GM21367 (cell line): Measurements from ENCODE around the gene DIP2C.

Experiments used
- ATAC-seq: cut with Tn5 transposase; IDR thresholded peaks from one replicate; pipeline ENCODE4 v1.9.1; 2021; ENCODE audit not compliant: unreplicated experiment

DIP2C gene

DNA sequence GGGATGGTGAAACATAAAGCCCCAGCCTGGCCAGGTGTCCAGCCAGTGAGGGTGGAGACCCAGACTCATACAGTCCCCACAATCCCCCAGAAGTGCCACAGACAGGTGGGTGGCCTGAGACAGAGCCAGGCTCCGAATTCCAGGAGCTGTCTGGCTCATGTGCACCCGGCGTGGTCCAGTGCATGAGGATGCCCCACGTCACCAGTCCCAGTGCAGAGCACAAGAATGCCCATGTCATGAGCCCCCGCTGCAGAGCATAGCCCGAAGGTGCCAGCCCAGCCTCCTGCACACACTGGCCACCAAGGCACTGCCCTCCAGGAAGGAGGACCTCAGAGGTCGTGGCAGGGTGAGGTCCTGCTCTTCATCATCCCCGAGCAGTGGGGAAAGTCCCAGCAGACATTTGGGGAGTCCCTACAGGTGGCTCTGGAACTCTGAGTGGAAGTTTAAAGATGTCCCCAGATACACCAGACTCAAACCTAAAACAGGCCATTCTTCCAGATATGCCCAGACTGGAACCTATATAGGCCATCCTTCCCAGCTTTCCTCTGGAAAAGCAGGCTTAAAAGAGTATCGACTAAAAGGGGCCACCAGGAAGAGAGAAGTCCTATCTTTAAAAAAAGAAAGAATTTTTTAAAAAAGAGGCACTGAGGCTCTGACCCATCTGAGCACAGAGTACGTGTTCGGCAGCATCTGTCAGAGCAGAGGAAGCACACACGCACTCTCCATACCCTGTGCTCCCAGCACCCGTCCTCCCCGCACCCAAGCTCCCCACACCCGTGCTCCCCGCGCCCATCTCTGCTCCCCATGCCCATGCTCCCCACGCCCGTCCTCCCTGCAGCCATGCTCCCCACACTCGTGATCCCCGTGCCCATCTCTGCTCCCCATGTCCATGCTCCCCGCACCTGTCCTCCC, 11.5 kb downstream of the DIP2C start:
- no peak for ATAC-seq

DNA sequence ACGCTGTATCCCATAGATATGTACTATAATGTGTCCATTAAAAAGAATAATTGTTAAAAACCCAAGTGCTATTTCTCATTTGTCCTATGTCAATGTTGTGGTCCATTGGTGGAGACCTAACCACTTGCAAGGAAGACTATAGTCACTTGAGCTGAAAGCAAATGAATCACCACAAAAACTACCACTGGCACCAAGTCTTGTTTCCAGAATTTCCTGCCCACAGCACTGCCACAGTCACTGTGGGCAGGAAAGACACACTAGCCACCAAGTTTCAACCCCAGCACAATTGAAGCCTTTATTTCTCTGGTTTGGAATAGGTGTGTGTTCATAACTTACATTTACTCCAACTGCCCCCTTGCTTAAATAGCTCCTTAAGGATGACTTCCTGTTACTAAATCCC, 12.4 kb downstream of the DIP2C start:
- ATAC-seq = no peak

DNA sequence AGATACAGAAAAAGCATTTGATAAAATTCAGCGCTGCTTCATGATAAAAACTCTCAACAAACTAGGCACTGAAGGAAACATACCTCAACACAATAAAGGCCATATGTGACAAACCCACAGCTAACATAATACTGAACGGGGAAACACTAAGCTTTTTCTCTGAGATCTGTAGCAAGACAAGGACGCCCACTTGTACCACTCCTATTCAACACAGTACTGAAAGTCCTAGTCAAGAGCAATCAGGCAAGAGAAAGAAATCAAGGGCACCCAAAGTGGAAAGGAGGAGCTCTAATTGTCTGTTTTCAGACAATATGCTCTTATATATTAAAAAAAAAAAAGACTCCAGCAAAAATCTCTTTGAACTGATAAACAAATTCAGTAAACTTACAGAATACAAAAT, 13.3 kb downstream of the DIP2C start:
- no peak for ATAC-seq

DNA sequence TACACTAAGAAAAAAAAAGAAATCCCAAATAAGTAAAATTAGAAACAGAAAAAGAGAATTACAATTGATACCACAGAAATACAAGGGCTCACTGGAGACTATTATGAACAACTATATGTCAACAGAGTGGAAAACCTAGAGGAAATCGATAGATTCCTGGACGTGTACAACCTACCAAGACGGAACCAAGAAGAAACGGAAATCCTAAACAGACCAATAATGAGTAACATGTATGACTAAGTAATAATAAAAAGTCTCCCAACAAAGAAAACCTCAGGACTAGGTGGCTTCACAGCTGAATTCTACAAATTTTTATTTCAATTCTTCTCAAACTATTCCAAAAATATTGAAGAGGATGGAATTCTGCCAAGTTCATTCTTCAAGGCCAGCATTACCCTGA, 13.9 kb downstream of the DIP2C start:
- no peak for ATAC-seq

DNA sequence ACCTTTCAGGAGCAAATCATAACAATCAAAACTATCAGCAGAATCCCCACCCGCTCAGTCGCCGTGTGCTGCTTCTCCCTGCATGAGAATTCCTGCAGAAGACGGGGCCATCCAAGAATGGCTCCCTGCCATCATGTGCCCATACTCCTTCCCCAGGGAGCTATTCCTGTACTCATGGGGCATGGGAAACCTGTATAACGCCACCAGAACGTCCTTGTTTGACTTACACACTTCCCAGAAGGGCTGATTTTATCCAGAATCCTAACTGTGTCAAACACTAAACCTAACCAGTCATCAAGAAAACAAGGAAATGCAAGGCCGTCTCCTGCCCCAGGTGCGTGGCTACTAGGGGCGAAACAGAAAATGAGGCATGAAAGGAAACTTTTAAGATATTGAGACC, 16.0 kb downstream of the DIP2C start:
- no peak for ATAC-seq

DNA sequence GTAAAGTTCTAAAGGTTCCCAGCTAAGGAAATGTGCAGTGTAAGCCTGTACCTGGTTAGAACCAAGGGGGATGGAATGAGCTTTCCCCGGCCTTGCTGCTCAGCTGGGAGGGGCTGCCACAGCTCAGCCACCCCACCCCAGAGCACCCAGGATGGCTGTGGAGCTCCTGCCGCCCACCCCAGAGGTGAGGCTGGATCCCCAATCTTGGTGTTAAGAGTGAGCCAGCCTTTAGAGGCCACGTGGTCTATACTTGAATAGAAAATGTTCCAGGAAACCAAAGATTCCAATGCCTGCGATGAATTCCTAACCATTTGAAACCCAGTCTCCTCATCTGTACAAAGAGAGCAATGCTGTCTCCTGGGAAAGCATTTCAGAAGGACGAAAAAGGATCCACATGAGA, 16.5 kb downstream of the DIP2C start:
- ATAC-seq = no peak

DNA sequence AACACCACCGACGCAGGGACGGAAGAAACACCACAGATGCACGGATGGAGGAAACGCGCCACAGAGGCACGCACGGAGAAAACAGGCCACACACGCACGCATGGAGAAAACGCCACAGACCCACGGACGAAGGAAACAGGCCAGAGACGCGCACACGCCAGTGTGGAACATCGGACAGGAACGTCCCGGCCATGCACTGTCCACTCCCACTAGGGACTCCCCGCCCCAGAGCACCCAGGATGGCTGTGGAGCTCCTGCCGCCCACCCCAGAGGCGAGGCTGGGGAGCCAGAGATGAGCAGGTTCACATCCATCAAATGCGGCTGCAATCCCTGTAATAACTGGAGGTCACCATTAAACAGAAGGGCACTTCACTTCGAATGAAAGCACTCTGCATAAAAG, 17.3 kb downstream of the DIP2C start:
- no peak for ATAC-seq

DNA sequence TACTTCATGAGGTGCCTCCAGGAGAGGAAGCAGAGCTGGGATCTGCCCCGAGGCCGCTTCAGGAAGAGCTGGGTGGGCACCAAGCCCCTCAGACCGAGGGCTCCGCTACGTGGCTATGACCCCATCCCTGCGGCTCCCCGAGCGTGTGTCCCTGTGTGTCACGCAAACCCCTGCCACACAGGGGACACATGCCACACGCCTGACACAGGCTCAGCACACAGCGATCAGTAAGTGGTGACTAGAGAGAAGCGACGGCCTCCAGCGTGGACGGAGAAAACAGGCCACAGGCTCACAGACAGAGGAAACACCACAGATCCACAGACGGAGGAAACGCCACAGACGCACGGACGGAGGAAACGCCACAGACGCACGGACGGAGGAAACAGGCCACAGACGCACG, 18.5 kb downstream of the DIP2C start:
- no peak for ATAC-seq

DNA sequence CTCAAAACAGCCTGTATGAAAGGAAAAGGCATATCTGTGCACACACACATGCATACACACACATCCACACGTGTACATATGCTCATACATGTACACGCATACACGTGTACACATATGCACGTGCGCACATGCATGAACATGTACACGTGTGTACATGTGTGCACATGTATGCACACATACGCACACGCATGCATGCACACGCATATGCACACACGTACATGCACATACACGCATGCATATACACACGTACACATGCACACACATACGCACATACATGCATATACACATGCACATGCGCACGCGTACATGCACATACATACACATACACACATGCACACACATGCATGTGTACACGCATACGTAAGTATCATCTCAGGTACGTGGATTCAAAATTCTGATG, 19.4 kb downstream of the DIP2C start:
- no peak for ATAC-seq

DNA sequence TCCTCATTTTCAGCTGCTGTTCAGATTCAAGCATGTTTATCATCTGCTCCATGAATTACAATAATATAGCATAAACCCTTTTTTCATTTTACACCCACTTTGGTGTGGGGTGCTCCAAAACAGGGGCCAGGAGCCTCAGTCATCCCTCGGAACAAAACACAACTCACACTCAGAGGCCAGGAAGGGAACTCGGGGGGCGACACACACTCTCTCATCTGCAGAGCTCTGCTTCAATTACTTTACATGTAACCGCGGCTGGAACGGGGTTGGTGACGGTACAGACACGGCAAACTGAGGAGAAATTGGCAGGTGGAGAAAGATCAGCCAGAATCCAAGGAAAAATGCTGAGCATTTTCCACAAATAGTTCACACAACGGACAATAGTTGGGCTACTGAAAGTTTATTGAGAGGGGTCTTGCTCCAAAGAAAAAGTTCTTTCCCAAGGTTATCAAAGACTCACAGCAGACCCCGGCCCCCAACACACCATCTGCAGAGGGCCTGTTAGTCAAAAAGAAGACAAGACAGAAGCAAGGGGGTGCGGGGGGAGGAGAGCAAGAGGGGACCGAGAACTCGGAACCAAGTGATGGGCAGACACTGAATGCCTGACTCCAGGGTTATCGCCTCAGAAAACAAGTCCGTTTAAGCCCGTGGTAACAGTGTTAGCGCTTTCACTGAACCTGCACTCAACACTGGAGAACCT, 20.5 kb downstream of the DIP2C start:
- no peak for ATAC-seq

DNA sequence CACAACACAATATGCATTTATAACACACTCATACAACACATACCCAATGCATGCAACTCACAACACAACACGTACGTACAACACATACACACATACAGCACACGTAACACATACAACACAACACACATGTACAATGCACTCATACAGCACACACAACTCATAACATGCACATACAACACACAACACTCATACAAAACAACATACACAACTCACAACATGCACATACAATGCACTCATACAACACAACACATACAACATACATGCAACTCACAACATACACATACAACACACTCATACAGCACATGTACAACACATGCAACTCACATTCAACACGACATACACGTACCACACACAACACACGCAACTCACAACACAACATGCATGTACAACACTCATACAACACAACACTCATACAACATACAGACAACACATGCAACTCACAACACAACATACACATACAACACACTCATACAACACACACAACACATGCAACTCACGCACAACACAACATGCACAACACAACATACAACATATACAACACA, 21.8 kb downstream of the DIP2C start:
- no peak for ATAC-seq

DNA sequence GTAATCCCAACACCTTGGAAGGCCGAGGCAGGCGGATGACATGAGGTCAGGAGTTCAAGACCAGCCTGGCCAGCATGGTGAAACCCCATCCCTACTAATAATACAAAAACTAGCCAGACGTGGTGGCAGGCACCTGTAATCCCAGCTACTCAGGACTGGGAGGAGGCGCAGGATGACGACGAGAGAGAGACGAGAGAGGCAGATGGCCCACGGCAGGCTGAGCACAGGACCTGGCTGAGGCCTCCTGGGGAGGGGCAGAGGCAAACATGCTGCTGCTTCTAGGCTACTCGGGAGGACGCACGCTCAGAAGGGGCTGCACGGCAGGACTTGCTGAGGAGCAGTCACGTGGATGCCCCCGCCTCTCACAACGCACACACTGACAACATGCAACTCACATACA, 22.4 kb downstream of the DIP2C start:
- no peak for ATAC-seq

DNA sequence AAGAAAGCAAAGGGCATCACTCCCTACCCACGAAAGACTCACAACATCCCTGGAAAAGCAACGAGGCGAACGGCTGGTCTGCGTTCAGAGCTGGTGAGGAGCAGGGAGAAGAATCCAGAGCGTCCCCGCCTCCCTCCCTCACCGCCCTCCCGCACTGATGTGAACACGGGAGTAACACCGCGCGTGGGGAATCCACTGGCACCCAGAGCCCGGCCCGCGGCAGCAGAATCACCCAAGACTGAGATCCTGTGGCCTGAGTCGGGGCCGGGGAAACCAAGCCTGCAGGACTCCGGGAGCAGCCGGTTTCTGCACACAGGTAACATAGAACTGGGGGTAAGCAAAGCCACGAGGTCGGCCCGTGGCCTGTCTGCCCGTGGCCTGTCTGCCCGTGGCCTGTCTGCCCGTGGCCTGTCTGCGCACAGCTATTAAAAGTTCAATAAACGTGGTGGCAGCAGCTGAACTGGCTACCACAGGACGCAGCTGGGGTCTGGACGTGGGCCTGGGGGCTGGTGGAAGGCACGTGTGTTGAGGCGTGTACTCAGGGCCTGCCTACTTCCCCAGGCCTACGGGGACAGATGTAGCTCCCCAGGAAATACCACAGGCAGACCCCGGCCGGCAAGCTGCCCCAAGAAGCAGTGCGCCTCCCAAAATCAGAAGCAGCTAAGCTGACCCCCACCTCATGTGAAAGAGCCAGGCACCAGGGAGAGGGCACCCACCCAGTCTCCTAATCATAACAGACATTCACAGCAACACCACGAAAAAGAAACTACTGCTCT, 23.0 kb downstream of the DIP2C start:
- ATAC-seq = no peak

DNA sequence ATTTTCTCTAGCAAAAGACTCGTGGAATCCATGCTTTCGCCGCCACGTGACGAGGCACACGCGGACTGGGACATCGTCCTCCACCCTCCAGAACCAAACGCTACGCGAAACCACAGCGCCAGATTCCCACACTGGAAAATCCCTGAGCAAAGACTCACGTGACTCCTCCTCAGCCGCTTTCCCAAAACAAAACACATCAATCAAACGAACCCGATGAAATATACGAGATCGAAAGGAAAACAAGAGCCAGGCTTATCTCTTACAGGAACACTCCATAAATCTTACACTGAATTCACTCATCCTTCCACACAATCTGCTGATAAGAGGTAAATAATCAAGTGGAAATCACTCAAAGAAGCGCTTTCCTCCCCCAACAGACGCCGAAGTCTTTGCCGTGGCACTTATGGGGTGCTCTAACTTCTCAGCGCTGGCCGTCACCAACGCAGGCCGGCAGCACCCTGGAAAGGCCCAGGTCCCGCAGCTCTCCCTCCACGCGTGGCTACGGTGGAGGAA, 23.8 kb downstream of the DIP2C start:
- ATAC-seq = no peak

DNA sequence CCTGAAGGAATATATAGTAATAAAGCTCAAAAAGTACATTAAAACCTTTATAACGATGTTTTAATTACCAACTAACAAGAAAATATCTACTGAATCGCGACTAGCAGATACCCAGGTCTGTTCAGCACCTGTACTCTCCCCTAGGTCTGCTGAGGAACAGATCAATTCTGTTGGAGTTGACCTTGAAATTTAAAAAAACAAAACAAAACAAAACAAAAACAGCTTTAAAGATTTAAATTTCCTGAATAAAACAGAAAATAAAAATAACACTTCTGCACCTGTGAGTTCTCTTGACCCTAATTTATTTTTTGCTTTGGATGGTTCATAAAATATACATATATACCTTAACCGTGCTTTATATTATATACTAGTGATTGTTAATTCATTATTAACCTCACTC, 24.6 kb downstream of the DIP2C start:
- no peak for ATAC-seq

DNA sequence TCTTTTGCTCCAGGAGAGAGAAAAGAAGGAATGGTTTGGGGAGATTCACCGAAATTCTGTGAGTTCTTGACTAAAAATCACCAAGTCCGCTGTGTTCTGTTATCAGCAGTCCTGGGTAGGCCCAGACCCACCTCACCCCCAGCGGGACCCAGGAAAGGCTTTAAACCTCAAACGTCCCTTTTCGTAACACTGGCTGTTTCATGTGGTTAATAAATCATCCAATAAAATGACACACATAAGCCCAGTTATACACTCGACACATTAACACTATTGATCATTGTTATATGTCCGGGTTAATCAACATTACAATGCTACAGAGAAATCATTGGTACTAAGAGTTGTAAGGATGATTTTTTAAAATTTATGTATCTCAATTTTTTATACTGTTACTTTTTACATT, 25.2 kb downstream of the DIP2C start:
- no peak for ATAC-seq

DNA sequence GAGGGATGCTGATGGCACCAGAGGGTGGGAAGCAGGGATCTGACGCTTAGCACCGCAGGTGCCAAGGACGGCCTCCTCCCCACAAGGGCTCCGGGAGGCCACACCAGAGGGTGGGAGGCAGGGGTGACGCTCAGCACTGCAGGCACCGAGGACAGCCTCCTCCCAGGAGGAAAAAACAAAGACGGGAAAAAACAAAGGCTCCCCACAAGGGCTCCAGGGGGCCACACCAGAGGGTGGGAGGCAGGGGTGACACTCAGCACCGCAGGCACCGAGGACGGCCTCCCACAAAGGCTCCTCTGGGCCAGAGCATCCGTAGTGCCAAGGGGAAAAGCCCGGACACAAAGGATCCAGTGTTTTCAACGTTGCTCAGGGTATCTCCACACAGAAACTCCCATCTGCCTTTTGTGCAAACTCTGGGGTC, 25.6 kb downstream of the DIP2C start:
- ATAC-seq = no peak

DNA sequence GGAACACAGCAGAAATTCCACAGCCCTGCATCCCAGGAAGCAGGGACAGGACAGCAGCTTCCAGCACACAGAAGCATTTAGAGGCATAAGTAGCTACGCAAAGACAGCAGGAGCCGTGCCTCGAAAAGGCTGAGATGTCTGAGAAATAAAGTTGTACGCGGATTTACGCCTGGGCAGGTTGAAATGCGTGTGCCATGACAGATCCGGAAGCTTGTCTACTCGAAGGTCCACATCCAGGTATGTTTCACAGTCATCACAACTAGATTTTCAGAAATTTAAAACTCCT, 26.1 kb downstream of the DIP2C start:
- no peak for ATAC-seq

DNA sequence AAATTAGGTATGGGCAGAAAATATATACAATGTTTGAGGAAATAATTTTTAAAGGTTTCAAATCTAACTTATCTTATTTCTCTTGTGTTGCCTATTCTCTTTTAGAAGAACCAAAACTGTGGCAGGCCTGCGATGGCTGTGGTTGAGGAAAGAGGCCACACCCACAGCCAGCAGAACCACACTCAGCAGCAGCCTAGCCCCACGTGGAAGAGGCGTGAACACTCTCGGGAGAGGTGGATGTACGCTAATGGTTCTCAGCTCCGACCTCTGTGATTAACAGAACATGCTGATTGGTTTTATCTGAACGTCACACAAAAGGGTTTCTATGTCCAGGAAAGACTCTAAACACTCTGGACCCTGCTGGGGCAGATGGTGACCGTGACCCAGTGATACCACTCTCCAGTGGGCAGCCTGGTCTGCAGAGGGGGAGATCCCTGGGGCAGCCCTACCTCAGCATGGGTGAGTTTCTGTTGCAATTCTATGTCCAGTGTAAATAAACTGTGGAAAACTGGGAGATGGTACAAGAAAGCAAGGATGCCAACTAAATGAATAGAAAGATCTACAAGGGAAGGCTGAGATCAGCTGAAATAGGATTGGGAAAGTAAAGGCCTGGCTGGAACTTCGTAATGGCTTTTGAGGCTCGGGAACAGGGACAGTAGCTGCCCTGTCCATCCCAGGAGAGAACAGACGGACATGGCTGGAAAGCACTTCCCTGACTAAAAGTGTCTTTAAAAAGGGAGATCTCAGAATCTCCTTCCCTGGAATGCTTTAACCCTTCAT, 26.6 kb downstream of the DIP2C start:
- no peak for ATAC-seq

DNA sequence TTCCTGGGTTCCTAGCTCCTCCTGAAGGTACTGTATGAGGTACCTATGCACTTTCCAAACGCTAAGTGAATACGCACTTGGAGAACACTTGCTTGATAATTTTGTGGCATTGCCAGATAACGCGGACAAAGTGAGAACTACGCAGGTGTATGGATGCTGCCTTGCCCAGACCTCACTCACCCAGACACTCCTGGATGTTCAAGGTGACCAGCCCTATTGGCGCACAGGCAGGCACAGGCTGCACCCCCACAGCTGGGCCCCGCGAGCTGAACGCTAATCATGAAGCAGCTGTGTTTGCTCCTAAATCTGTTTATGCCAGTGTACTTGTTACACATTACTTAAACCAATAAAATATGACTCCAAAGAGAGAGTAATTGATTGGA, 27.3 kb downstream of the DIP2C start:
- no peak for ATAC-seq
